Aortic smooth muscle cell (primary cell): ENCODE results near the gene RBM46. TPM values are rescaled to one million over a fixed set of nuclear protein-coding genes. Genes with fewer than 3 reads are reported as not detected.

ENCODE experiments used
- total RNA-seq: library from RNA; depleted of rRNA; stranded (reverse); fragments of >200 nt; gene quantifications from 2 replicates; pipeline ENCODE4 v1.2.3, GENCODE V29; 2014

The RBM46 gene
- under 0.01 TPM in 1 of 2 replicates, not detected in the other for total RNA-seq

GRCh38 chr4:154781126-154781982 lies at the start of gene RBM46:
Gene RBM46, plus strand, starts transcription at chr4:154781272. Its CDS starts 15,481 bp downstream, at chr4:154796753.

GRCh38 chr4:154743683-154744340 lies 37.3 kb upstream of the RBM46 start, which contains the start of gene LRAT:
Gene LRAT, plus strand, starts transcription at chr4:154744000. Its CDS starts 327 bp downstream, at chr4:154744327.

Other genes with a start within 250 kb of the RBM46 start
- 61.0 and 69.8 TPM in 2 replicates for gene PLRG1, start 230.9 kb upstream of the RBM46 start, total RNA-seq
- gene FGB, start 218.3 kb upstream of the RBM46 start, total RNA-seq: not detected in 2 replicates
- not detected in 2 replicates for gene FGA, start 190.5 kb upstream of the RBM46 start, total RNA-seq
- gene FGG, start 168.6 kb upstream of the RBM46 start, total RNA-seq: not detected in 2 replicates
- gene LRAT, start 37.3 kb upstream of the RBM46 start, total RNA-seq: not detected in 2 replicates